Progenitor cell of endocrine pancreas (in vitro differentiated cells): Measurements from ENCODE around the gene ZNF280D. TPM values are rescaled to one million over a fixed set of nuclear protein-coding genes. Genes with fewer than 3 reads are reported as not detected.
"Not testable (repeated sequence)": the region's sequence is repeated elsewhere in the genome, so short reads cannot be mapped to it uniquely, and the experiment has no call there.

Source experiments
- DNase-seq: peaks from one replicate; pipeline ENCODE4 v3.0.0; 2021; ENCODE audit warnings: low spot score; ENCODE audit not compliant: unreplicated experiment
- H3K27ac Mint-ChIP-seq: 2 replicates; pipeline ENCODE4 v1.8.0; 2021; ENCODE audit warnings: mild to moderate bottlenecking, moderate library complexity, mixed read lengths
- H3K27me3 Mint-ChIP-seq: 2 replicates; pipeline ENCODE4 v1.8.0; 2021; ENCODE audit warnings: mixed read lengths
- H3K36me3 Mint-ChIP-seq: 2 replicates; pipeline ENCODE4 v1.8.0; 2022; ENCODE audit warnings: mixed read lengths; ENCODE audit not compliant: insufficient read depth
- H3K4me1 Mint-ChIP-seq: 2 replicates; pipeline ENCODE4 v1.8.0; 2021; ENCODE audit warnings: low read depth, mixed read lengths
- H3K4me3 Mint-ChIP-seq: 2 replicates; pipeline ENCODE4 v1.8.0; 2021; ENCODE audit warnings: low read depth, mild to moderate bottlenecking, moderate library complexity, mixed read lengths
- H3K9me3 Mint-ChIP-seq: 2 replicates; pipeline ENCODE4 v1.8.0; 2021; ENCODE audit warnings: low read depth, mixed read lengths
- total RNA-seq: library from RNA; stranded (reverse); gene quantifications from 2 replicates; pipeline ENCODE4 v1.2.1, GENCODE V29; 2021
- TF ChIP-seq, protein P1 (sequence below): fragments of 200-600 bp; sonication (generic); IDR thresholded peaks from one replicate; pipeline ENCODE4 v1.5.0; 2021; ENCODE audit warnings: antibody characterized with exemption, mild to moderate bottlenecking; ENCODE audit not compliant: unreplicated experiment

The ZNF280D gene
- total RNA-seq, 1 donor from 2014 or later, result 26.9 TPM

DNA sequence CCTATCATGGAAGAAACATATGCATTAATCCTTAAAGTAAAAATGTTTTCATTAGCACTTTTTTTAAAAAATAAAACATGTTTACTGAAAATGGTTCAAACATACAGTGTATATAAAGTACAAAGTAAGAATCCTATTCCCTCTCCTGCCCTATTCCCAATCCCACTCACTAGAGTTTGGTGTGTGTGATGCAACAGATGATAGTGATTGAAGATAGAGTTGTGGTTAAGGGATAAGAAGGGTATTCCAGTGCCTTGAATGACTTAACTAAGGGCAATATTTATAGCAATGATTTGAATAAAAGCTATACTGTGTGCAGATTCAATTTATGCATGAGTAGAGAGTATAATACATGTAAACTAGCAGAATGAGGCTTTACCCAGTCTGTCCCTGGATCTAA, 18.1 kb downstream of the ZNF280D start:
- H3K27ac Mint-ChIP-seq, result no peak overlapping the region

DNA sequence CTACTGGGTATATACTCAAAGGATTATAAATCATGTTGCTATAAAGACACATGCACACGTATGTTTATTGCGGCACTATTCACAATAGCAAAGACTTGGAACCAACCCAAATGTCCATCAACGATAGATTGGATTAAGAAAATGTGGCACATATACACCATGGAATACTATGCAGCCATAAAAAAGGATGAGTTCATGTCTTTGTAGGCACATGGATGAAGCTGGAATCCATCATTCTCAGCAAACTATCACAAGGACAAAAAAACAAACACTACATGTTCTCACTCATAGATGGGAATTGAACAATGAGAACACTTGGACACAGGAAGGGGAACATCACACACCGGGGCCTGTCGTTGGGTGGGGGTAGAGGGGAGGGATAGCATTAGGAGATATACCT, 23.8 kb downstream of the ZNF280D start:
- H3K27ac Mint-ChIP-seq, H3K36me3 Mint-ChIP-seq, H3K27me3 Mint-ChIP-seq, H3K9me3 Mint-ChIP-seq, H3K4me1 Mint-ChIP-seq, H3K4me3 Mint-ChIP-seq, DNase-seq: not testable (repeated sequence)

More for the DNA sequence above, 18.1 kb downstream of the ZNF280D start:
- Mint-ChIP-seq H3K4me3 (no peak overlapping the region), H3K27me3 (no peaks in the 10 kb centered on the region), H3K9me3 (no peaks in the 10 kb centered on the region), H3K4me1 (peaks cover 7% of the 10 kb centered on the region), H3K36me3 (no peaks in the 10 kb centered on the region)
- TF ChIP-seq, protein P1, sequence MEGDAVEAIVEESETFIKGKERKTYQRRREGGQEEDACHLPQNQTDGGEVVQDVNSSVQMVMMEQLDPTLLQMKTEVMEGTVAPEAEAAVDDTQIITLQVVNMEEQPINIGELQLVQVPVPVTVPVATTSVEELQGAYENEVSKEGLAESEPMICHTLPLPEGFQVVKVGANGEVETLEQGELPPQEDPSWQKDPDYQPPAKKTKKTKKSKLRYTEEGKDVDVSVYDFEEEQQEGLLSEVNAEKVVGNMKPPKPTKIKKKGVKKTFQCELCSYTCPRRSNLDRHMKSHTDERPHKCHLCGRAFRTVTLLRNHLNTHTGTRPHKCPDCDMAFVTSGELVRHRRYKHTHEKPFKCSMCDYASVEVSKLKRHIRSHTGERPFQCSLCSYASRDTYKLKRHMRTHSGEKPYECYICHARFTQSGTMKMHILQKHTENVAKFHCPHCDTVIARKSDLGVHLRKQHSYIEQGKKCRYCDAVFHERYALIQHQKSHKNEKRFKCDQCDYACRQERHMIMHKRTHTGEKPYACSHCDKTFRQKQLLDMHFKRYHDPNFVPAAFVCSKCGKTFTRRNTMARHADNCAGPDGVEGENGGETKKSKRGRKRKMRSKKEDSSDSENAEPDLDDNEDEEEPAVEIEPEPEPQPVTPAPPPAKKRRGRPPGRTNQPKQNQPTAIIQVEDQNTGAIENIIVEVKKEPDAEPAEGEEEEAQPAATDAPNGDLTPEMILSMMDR, result no peak
- DNase-seq, result no peak

- DNase-seq, result no peak
- no peaks in the 10 kb centered on the region for H3K9me3 Mint-ChIP-seq
- H3K36me3 Mint-ChIP-seq, result peaks cover 5% of the 10 kb centered on the region
- TF ChIP-seq, protein P1, result no peak
- peaks cover 5% of the 10 kb centered on the region for H3K4me1 Mint-ChIP-seq
- no peak overlapping the region for H3K4me3 Mint-ChIP-seq
- H3K27ac Mint-ChIP-seq, result no peak overlapping the region
- H3K27me3 Mint-ChIP-seq, result no peaks in the 10 kb centered on the region
Observed at GRCh38 chr15:56699743-56700142, 33.6 kb downstream of the ZNF280D start.

- H3K9me3 Mint-ChIP-seq, result no peaks in the 10 kb centered on the region
- no peak overlapping the region for H3K4me3 Mint-ChIP-seq
- TF ChIP-seq, protein P1, result no peak
- H3K4me1 Mint-ChIP-seq, result peaks cover 5% of the 10 kb centered on the region
- DNase-seq, result no peak
- H3K36me3 Mint-ChIP-seq, result peaks cover 5% of the 10 kb centered on the region
- no peaks in the 10 kb centered on the region for H3K27me3 Mint-ChIP-seq
- no peak overlapping the region for H3K27ac Mint-ChIP-seq
Observed at GRCh38 chr15:56698270-56698669, 35.0 kb downstream of the ZNF280D start.

- Mint-ChIP-seq H3K27me3 (no peaks in the 10 kb centered on the region), H3K27ac (no peak overlapping the region), H3K4me3 (no peak overlapping the region), H3K9me3 (no peaks in the 10 kb centered on the region), H3K4me1 (no peaks in the 10 kb centered on the region), H3K36me3 (peaks cover 3% of the 10 kb centered on the region)
- DNase-seq, result no peak
- TF ChIP-seq, protein P1, result no peak
Observed at GRCh38 chr15:56693761-56694160, 39.5 kb downstream of the ZNF280D start.

GRCh38 chr15:56690733-56691132, 42.6 kb downstream of the ZNF280D start:
- Mint-ChIP-seq H3K27ac (no peak overlapping the region), H3K27me3 (no peaks in the 10 kb centered on the region), H3K4me1 (no peaks in the 10 kb centered on the region), H3K4me3 (no peak overlapping the region), H3K36me3 (no peaks in the 10 kb centered on the region), H3K9me3 (no peaks in the 10 kb centered on the region)
- TF ChIP-seq, protein P1, result no peak
- DNase-seq, result no peak
